GM13977 (cell line): ENCODE data around the gene TACSTD2.
"Not testable (repeated sequence)": the region's sequence is repeated elsewhere in the genome, so short reads cannot be mapped to it uniquely, and the experiment has no call there.

Source experiments
- DNase-seq: peaks from one replicate; pipeline ENCODE4 v3.0.0; 2012; ENCODE audit warnings: low spot score
- in situ Hi-C: fragments of 300-500 bp; cut with MboI; formaldehyde crosslinking; loops from one replicate; pipeline ENCODE4 v1.12.0; 2022; ENCODE audit warnings: low sequenced_read_pairs, low pct_unique_long_range_greater_than_20kb, mixed read lengths, inconsistent platforms; ENCODE audit not compliant: unreplicated experiment
- TF ChIP-seq, protein P1 (sequence below): IDR thresholded peaks from 2 replicates; pipeline ENCODE4 v1.5.1; 2012; ENCODE audit warnings: mild to moderate bottlenecking, control low read depth; ENCODE audit not compliant: insufficient read depth; ENCODE audit errors: extremely low read depth, missing control alignments

The TACSTD2 gene

DNA sequence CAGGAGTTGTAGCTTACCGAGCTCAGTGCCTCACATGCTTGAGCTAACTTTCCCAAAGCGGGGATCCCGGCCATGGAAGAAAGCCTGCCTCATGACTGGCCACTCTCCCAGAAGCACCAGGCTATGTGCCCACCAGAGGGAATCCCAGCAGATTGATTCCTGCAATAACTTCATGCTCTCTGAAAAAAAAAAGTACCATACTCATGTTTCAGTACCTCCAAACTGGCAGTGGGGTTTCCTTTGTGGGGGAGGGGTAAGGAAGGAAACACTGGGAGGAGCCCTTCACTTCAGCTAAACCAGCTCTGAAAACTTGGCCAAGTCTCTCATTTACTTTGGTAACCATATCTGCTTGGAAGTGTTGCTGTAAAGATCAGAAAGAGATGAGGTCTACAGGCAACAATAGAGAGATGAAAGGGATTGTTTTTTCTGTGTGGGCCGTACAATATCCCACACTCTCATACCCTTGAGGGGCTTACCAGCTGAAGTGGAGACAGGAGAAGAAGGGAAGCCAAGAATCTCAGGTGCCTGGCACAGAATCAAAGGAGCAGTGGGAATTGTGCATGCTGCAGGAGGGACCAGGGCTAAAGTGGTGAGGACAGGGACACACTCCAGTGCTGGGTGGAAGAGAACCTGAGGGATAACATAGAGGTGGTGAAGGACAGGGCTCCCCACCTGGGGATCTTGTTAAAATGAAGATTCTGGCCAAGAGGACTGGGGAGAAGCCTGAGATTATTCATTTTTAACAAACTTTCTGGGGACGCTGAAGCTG, 42.4 kb upstream of the TACSTD2 start:
- in situ Hi-C loops = no loop called here
- DNase-seq = no peak
- TF ChIP-seq, protein P1, sequence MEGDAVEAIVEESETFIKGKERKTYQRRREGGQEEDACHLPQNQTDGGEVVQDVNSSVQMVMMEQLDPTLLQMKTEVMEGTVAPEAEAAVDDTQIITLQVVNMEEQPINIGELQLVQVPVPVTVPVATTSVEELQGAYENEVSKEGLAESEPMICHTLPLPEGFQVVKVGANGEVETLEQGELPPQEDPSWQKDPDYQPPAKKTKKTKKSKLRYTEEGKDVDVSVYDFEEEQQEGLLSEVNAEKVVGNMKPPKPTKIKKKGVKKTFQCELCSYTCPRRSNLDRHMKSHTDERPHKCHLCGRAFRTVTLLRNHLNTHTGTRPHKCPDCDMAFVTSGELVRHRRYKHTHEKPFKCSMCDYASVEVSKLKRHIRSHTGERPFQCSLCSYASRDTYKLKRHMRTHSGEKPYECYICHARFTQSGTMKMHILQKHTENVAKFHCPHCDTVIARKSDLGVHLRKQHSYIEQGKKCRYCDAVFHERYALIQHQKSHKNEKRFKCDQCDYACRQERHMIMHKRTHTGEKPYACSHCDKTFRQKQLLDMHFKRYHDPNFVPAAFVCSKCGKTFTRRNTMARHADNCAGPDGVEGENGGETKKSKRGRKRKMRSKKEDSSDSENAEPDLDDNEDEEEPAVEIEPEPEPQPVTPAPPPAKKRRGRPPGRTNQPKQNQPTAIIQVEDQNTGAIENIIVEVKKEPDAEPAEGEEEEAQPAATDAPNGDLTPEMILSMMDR = no peak

DNA sequence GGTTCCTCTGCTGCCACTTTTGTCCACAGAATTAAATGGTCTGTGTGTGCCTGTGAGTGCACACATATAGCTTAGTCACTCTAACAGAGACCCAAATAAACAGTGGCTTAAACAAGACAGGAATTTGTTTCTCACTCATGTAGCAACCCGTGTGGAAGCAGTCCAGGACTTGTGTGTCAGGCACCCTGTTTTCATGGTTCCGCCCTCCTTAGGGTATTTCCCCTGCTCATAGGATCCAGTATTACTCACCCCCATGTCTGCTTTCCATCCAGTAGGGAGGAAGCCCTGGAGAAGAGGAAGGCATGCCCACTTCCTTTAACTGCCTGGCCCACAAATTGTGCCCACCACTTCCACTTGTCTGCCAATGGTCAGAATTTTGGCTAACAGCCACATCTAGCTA, 41.3 kb upstream of the TACSTD2 start:
- no peak for DNase-seq
- in situ Hi-C loops = no loop called here
- TF ChIP-seq, protein P1 = no peak

DNA sequence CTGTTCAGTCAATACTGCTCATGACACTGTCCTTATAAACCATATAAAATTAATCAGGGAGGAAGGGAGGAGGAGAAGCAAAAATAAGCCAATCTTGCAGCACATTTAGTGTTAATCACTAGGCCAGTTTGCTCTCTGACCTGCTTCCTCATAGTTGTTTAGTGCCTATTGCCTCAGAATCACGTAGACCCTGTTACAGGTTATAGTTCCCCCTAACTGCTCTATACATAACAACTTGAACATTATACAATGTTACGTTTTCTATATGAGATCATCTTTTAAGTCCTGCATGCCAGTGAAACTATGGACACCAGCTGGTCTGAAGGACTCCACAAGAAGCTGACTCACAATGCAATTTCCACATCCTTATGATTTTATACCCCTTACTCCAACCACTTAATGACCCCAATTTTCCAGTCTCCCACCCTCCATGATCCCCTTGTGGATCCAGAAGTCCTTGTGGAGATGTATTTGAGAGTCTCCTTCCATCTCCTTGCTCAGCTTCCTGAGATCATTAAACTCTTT, 34.9 kb upstream of the TACSTD2 start:
- DNase-seq = no peak
- TF ChIP-seq, protein P1 = no peak
- in situ Hi-C loops = no loop called here

DNA sequence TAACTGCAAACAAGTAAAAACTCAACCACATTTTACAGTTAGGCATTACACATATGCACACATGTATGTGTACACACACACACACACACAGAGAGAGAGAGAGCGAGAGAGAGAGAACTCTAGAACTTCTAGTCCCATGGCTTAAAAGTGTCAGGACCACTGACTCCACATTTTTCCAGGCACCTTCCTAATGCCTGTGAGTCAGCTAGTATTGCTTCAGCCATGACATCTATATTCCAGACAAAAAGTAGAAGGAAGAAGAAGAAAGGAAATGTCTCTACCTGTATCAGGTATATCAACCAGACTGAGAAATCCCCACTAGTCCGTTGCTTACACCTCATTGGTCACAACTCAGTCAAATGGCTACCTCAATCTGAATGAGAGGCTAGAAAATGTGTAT, 31.9 kb upstream of the TACSTD2 start:
- in situ Hi-C loops = no loop called here
- DNase-seq = no peak
- TF ChIP-seq, protein P1 = no peak

DNA sequence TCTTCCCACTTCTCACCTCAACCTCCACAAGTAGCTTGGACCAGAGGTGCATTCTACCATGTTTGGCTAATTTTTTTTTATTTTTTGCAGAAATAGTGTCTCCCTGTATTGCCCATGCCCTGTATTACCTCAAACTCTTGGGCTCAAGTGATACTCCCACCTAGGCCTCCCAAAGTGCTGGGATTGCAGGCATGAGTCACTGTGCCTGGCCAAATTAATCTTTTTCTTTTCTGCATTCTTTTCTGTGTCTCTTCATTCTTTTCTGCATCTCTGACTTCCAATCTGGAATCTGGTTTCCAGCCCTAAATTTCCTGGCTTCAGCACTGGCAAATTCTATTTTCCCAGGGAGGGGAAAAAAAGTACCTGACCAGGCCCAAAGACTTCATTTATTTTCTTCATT, 31.2 kb upstream of the TACSTD2 start:
- TF ChIP-seq, protein P1 = no peak
- in situ Hi-C loops = no loop called here
- DNase-seq = no peak

DNA sequence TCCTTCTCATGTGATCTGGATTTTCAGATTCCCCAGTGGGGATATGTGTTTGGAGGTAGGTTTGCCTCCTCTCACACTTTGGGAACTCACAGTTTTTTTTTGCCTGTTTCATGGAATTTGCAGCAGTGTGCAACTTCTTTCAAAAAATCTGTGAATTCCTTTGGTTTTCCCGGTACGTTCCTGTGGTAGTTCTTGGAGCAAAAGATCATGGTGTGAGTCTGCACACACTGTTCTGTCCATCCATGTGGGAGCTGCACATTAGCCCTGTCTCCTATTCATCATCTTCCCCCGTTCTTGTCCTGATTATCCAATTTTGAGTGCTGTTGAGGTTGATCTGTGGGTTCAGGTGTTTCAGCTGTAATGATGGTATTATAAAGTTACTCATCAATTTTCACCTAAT, 30.3 kb upstream of the TACSTD2 start:
- TF ChIP-seq, protein P1 = no peak
- in situ Hi-C loops = no loop called here
- no peak for DNase-seq

DNA sequence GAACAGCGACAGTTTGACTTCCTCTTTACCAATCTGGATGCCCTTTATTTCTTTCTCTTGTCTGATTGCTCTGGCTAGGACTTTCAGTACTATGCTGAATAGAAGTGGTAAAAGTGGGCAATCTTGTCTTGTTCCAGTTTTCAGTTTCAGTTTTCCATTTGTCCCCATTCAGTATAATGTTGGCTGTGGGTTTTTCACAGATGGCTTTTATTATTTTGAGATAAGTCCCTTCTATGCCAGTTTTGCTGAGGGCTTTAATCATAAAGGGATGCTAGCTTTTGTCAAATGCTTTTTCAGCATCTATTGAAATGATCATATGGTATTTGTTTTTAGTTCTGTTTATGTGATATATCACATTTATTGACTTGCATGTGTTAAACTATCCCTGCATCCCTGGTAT, 24.9 kb upstream of the TACSTD2 start:
- DNase-seq, in situ Hi-C loops: not testable (repeated sequence)
